ENCODE results near the gene AGRN.

AGRN gene

GRCh38 chr1:1080122-1080757 lies 60.3 kb downstream of the AGRN start:
- Mint-ChIP-seq H3K4me3 (no peak overlapping the region), H3K4me1 (ENCODE audit: low read depth) (no peaks in the 10 kb centered on the region), H3K27me3 (ENCODE audit: low read depth) (no peaks in the 10 kb centered on the region), H3K36me3 (ENCODE audit: low read depth) (no peaks in the 10 kb centered on the region), H3K27ac (no peak overlapping the region), H3K9me3 (no peaks in the 10 kb centered on the region)
- no peak for DNase-seq (ENCODE audit: low spot score)

DNA sequence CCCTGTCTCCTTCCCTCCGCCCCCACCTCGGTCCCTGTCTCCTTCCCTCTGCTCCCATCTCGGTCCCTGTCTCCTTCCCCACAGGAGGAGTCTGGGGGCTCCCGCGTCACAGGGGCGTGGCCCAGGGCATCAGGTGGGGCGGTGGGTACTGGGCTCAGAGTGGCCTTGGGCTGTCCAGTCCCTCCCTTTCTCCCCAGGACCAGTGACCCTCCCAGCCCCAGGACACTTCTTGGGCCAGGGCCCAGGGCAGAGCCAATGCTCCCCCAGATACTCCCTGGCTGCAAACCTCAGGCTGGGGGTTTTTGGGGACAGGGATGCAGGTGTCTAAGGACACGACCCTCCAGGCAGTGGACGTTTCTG lies 61.0 kb downstream of the AGRN start:
- no peaks in the 10 kb centered on the region for H3K9me3 Mint-ChIP-seq
- no peaks in the 10 kb centered on the region for H3K27me3 Mint-ChIP-seq (ENCODE audit: low read depth)
- no peaks in the 10 kb centered on the region for H3K4me1 Mint-ChIP-seq (ENCODE audit: low read depth)
- no peak overlapping the region for H3K27ac Mint-ChIP-seq
- no peaks in the 10 kb centered on the region for H3K36me3 Mint-ChIP-seq (ENCODE audit: low read depth)
- no peak overlapping the region for H3K4me3 Mint-ChIP-seq
- DNase-seq (ENCODE audit: low spot score) = no peak

DNA sequence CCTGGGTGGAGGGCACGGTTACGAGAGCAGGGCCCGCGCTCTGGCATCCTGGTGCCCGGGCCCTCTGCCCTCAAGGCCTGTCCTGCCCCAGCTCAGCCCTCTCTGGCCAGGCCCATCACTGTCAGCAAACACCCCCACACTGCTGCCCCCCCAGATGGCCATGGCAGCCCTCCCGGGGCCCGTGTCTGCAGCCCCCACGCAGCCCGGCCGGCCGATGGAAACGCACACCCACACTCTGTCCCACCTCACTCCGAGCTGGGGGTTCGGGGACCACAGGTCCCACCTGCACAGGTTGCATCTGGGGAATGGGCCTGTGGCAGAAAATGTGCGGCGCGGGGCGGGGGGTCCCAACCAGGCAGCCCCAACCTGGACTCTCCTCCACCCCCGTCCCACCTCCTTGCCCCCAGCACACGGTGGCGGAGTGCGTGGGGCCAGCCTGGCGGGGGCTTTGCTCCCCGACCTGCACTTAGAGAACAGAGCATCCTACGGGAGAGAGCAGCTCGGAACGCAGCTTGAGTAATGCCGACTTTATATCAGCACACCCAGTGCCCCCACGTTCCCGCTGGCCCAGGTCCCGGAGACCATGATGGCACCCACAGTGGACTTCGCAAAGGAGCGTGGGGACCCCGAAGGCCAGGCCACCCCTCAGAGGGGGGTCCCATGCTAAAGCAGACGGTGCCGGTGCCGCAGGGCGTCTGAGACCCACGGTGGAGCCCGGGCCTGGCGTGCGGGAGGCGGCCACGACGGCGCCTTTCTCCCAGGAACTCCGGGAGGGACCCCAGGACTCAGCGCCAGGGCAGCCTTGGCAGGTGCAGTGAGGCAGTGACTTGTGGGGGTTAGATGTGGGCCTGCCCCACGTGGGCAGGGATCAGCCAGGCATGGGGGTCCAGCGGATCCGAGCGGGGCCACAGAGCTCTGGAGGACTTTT lies 61.7 kb downstream of the AGRN start:
- H3K4me3 Mint-ChIP-seq = no peak overlapping the region
- H3K27me3 Mint-ChIP-seq (ENCODE audit: low read depth) = no peaks in the 10 kb centered on the region
- no peaks in the 10 kb centered on the region for H3K36me3 Mint-ChIP-seq (ENCODE audit: low read depth)
- no peaks in the 10 kb centered on the region for H3K9me3 Mint-ChIP-seq
- no peak for DNase-seq (ENCODE audit: low spot score)
- H3K4me1 Mint-ChIP-seq (ENCODE audit: low read depth) = no peaks in the 10 kb centered on the region
- H3K27ac Mint-ChIP-seq = no peak overlapping the region

- H3K27me3 Mint-ChIP-seq (ENCODE audit: low read depth) = no peaks in the 10 kb centered on the region
- no peak overlapping the region for H3K27ac Mint-ChIP-seq
- H3K4me3 Mint-ChIP-seq = no peak overlapping the region
- no peaks in the 10 kb centered on the region for H3K4me1 Mint-ChIP-seq (ENCODE audit: low read depth)
- no peak for DNase-seq (ENCODE audit: low spot score)
- no peaks in the 10 kb centered on the region for H3K9me3 Mint-ChIP-seq
- H3K36me3 Mint-ChIP-seq (ENCODE audit: low read depth) = no peaks in the 10 kb centered on the region
Measured at GRCh38 chr1:1082239-1082775, 62.4 kb downstream of the AGRN start.

- Mint-ChIP-seq H3K27me3 (ENCODE audit: low read depth) (no peaks in the 10 kb centered on the region), H3K4me3 (no peak overlapping the region), H3K36me3 (ENCODE audit: low read depth) (no peaks in the 10 kb centered on the region), H3K27ac (no peak overlapping the region), H3K4me1 (ENCODE audit: low read depth) (no peaks in the 10 kb centered on the region), H3K9me3 (no peaks in the 10 kb centered on the region)
- no peak for DNase-seq (ENCODE audit: low spot score)
Measured at GRCh38 chr1:1082776-1083415, 63.0 kb downstream of the AGRN start.

DNA sequence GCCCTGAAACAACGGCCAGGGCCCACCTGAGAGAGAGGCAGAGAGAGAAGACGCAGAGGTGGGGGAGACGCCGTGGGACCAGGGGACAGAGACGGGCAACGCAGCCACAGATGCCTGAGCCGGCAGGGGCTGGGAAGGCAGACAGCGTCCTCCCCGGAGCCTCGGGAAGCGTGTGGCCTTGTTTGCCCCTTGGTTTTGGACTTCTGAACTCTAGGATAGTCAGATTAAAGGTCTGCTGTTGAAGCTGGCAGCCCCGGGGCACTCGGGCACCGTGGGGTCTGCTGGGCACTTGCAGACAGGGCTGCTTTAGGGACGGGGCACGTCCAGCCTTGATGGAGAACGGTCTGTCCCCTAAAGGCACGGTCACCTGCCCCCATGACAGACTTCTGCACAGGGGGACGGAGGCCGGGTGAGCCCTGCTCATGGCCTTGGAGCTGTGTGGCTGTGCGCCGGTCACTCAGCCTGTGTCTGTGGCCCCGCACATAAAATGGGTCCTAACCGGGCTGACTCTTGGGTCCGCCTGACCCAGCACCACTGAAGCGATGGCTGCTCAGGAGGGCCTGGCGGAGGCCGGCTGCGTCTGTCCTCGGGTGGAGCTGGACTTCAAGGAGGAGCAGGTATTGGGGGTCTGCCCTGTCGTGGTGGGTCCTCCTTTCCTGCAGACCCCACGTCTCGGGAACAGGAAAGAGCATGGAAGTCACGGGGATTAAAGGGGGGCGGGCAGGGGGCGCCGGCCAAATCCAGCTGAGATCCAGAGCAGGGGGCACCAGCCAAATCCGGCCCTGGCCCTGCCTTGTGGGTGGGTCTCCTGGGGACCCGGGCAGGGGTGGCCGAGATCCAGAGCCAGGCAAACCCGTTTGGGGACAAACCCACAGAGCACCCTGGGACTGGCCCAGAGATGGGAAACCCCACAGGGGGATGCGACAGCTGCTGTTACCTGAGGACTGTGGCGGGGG lies 63.8 kb downstream of the AGRN start:
- no peak for DNase-seq (ENCODE audit: low spot score)
- no peaks in the 10 kb centered on the region for H3K36me3 Mint-ChIP-seq (ENCODE audit: low read depth)
- H3K27me3 Mint-ChIP-seq (ENCODE audit: low read depth) = no peaks in the 10 kb centered on the region
- H3K4me3 Mint-ChIP-seq = no peak overlapping the region
- no peaks in the 10 kb centered on the region for H3K9me3 Mint-ChIP-seq
- no peaks in the 10 kb centered on the region for H3K4me1 Mint-ChIP-seq (ENCODE audit: low read depth)
- no peak overlapping the region for H3K27ac Mint-ChIP-seq

- Mint-ChIP-seq H3K27me3 (ENCODE audit: low read depth) (no peaks in the 10 kb centered on the region), H3K36me3 (ENCODE audit: low read depth) (no peaks in the 10 kb centered on the region), H3K9me3 (no peaks in the 10 kb centered on the region), H3K27ac (no peak overlapping the region), H3K4me3 (no peak overlapping the region), H3K4me1 (ENCODE audit: low read depth) (no peaks in the 10 kb centered on the region)
- DNase-seq (ENCODE audit: low spot score) = no peak
Measured at GRCh38 chr1:1084372-1085170, 64.7 kb downstream of the AGRN start.

GRCh38 chr1:1085171-1085841 lies 65.4 kb downstream of the AGRN start:
- Mint-ChIP-seq H3K27me3 (ENCODE audit: low read depth) (no peaks in the 10 kb centered on the region), H3K4me3 (no peak overlapping the region), H3K27ac (no peak overlapping the region), H3K9me3 (no peaks in the 10 kb centered on the region), H3K4me1 (ENCODE audit: low read depth) (no peaks in the 10 kb centered on the region), H3K36me3 (ENCODE audit: low read depth) (no peaks in the 10 kb centered on the region)
- no peak for DNase-seq (ENCODE audit: low spot score)

- Mint-ChIP-seq H3K4me1 (ENCODE audit: low read depth) (no peaks in the 10 kb centered on the region), H3K36me3 (ENCODE audit: low read depth) (no peaks in the 10 kb centered on the region), H3K4me3 (no peak overlapping the region), H3K9me3 (no peaks in the 10 kb centered on the region), H3K27me3 (ENCODE audit: low read depth) (no peaks in the 10 kb centered on the region), H3K27ac (no peak overlapping the region)
- no peak for DNase-seq (ENCODE audit: low spot score)
Measured at GRCh38 chr1:1085911-1086841, 66.3 kb downstream of the AGRN start.

DNA sequence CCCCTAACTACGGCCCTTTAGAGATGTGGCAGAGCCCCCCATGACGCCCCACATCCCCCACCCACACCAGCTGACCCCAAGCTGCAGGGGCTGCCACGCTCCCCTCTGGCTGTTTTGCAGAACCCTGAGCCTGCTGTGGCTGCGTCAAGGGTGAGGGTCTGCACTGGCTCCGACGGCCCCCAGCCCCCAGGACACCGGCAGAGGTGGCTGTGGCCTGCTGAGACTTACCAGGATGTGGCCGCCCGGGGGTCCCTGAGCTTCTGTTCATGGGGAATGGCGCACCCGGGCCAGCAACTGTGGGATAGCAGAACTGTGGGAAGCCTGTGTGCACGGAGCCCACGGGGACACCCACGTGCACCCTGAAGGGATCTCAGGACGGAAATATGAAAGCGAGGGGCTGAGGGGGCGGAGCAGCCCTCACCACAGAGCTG lies 67.0 kb downstream of the AGRN start:
- no peak for DNase-seq (ENCODE audit: low spot score)
- Mint-ChIP-seq H3K36me3 (ENCODE audit: low read depth) (no peaks in the 10 kb centered on the region), H3K9me3 (no peaks in the 10 kb centered on the region), H3K4me3 (no peak overlapping the region), H3K27me3 (ENCODE audit: low read depth) (no peaks in the 10 kb centered on the region), H3K4me1 (ENCODE audit: low read depth) (no peaks in the 10 kb centered on the region), H3K27ac (no peak overlapping the region)

- Mint-ChIP-seq H3K9me3 (no peaks in the 10 kb centered on the region), H3K36me3 (ENCODE audit: low read depth) (no peaks in the 10 kb centered on the region), H3K27ac (no peak overlapping the region), H3K4me1 (ENCODE audit: low read depth) (no peaks in the 10 kb centered on the region), H3K4me3 (no peak overlapping the region), H3K27me3 (ENCODE audit: low read depth) (no peaks in the 10 kb centered on the region)
- no peak for DNase-seq (ENCODE audit: low spot score)
Measured at GRCh38 chr1:1087351-1088028, 67.6 kb downstream of the AGRN start.

Measured in T-helper 2 cell treated with Interferon-gamma antibody and Interleukin-4, amounts not matched to agents 5 μg/mL and 100 μg/mL, for 36 hours (primary cell).